Activated CD4-positive, alpha-beta T cell treated with anti-CD3 and anti-CD28 coated beads for 36 hours (primary cell): Measurements from ENCODE around the gene FITM1. TPM values are rescaled to one million over a fixed set of nuclear protein-coding genes. Genes with fewer than 3 reads are reported as not detected.
"Not testable (repeated sequence)": the region's sequence is repeated elsewhere in the genome, so short reads cannot be mapped to it uniquely, and the experiment has no call there.

ENCODE experiments used
- ATAC-seq: fragments of 200-7000 bp; cut with Tn5 transposase; one replicate; pipeline ENCODE4 v1.10.0; 2021; ENCODE audit warnings: mild to moderate bottlenecking, moderate library complexity
- CTCF ChIA-PET: fragments of 350-600 bp; sonication (Branson Sonifier 250); formaldehyde crosslinking; loops from one replicate; lab custom pipeline; 2021; ENCODE audit warnings: antibody characterized with exemption; lab: Charles Lee
- POLR2A ChIA-PET: fragments of 350-600 bp; sonication (Branson Sonifier 250); formaldehyde crosslinking; loops from one replicate; lab custom pipeline; 2021; ENCODE audit warnings: antibody characterized with exemption, inconsistent platforms; lab: Charles Lee
- DNase-seq: peaks from one replicate; pipeline ENCODE4 v3.0.0-alpha.2; 2020
- H3K27ac Mint-ChIP-seq: one replicate; pipeline ENCODE4 v1.8.0; 2021; ENCODE audit warnings: mixed read lengths
- H3K27me3 Mint-ChIP-seq: one replicate; pipeline ENCODE4 v1.8.0; 2021; ENCODE audit warnings: mixed read lengths
- H3K36me3 Mint-ChIP-seq: one replicate; pipeline ENCODE4 v1.8.0; 2021; ENCODE audit warnings: low read depth, mixed read lengths
- H3K4me1 Mint-ChIP-seq: one replicate; pipeline ENCODE4 v1.8.0; 2021; ENCODE audit warnings: mixed read lengths
- H3K4me3 Mint-ChIP-seq: one replicate; pipeline ENCODE4 v1.8.0; 2021; ENCODE audit warnings: mild to moderate bottlenecking, moderate library complexity, mixed read lengths
- H3K9me3 Mint-ChIP-seq: one replicate; pipeline ENCODE4 v1.8.0; 2021; ENCODE audit warnings: low read depth, mixed read lengths
- intact Hi-C, 2 experiments: fragments of 100-400 bp; cut with DNase I in 1 of 2; cut with micrococcal nuclease in 1 of 2; formaldehyde crosslinking; loops; one replicate each; pipeline versions ENCODE4 v1.14.2 to v1.15.1; 2022 to 2024; cut with DNase I, micrococcal nuclease
- total RNA-seq, 2 experiments: library from RNA; stranded (reverse); gene quantifications; one replicate each; pipeline ENCODE4 v1.2.3, GENCODE V29; 2021

FITM1 gene
- total RNA-seq, 2 experiments from 2014 or later, result 0.53 TPM; not detected in 1

DNA sequence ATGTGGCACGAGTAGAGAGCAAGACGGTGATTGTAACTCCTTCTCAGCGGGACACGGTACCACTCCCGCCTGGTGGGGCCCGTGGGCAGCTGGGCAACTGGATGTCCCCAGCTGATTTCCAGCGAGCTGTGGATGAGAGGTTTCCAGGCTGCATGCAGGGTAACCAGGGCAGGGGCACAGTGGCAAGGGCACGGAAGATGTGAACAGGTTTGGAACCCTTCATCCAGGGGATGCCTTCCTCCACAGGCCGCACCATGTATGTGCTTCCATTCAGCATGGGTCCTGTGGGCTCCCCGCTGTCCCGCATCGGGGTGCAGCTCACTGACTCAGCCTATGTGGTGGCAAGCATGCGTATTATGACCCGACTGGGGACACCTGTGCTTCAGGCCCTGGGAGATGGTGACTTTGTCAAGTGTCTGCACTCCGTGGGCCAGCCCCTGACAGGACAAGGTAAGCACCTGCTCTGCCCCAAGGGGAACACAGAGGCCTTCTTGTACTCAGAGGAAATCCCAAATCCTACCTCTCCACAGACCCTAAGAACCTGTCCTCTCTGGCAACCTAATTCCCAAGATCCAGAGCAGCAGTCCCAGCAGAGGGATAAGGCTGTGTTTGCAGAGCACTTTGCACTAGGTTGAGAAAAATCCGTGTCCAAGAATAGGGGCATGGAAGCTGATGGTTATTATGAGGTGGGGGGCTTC, 32.1 kb upstream of the FITM1 start:
- Mint-ChIP-seq H3K36me3 (peaks cover 59% of the 10 kb centered on the region), H3K4me1 (peaks cover 18% of the 10 kb centered on the region), H3K4me3 (no peak overlapping the region), H3K27me3 (no peaks in the 10 kb centered on the region), H3K9me3 (no peaks in the 10 kb centered on the region), H3K27ac (no peak overlapping the region)
- CTCF ChIA-PET, result interaction anchor here (12.4 kb wide), 1 partner anchor 9 kb away, joined by 189 read pairs; no protein-coding TSS in a partner anchor
- POLR2A ChIA-PET, result no interaction called here
- intact Hi-C loops, result no loop called here
- ATAC-seq, result no peak
- DNase-seq, result no peak

DNA sequence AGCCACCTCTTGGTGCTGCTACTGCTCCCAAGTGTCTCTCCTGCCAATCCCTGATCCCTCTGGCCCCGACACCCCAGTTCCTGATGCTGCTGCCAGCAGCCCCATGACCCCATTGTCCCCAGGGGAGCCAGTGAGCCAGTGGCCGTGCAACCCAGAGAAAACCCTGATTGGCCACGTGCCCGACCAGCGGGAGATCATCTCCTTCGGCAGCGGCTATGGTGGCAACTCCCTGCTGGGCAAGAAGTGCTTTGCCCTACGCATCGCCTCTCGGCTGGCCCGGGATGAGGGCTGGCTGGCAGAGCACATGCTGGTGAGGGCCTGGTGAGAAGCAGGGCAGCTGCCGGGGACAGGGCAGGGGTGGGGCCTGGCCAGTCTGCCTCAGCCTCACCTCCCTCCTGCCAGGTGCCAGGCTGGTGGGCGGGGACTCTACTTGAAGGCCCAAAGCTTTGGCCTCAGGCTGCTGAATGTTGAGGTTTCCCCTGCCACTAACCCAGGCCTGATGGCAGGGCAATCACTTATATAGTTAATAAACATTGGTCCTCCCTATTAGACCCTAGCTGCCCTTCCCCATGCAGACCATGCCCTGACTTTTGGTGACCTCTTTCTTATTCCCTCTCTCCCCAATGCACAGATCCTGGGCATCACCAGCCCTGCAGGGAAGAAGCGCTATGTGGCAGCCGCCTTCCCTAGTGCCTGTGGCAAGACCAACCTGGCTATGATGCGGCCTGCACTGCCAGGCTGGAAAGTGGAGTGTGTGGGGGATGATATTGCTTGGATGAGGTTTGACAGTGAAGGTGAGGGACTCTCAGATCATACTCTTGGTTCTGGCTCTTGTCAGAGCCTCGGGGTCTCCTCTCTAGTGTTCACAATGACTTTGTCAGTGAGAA, 31.3 kb upstream of the FITM1 start:
- CTCF ChIA-PET, result interaction anchor here (12.4 kb wide), 1 partner anchor 8 kb away, joined by 189 read pairs; no protein-coding TSS in a partner anchor
- Mint-ChIP-seq H3K27me3 (no peaks in the 10 kb centered on the region), H3K9me3 (no peaks in the 10 kb centered on the region), H3K36me3 (peaks cover 63% of the 10 kb centered on the region), H3K4me3 (no peak overlapping the region), H3K4me1 (peaks cover 14% of the 10 kb centered on the region), H3K27ac (no peak overlapping the region)
- POLR2A ChIA-PET, result no interaction called here
- DNase-seq, result no peak
- no peak for ATAC-seq
- intact Hi-C loops, result no loop called here

GRCh38 chr14:24100197-24100981, 30.1 kb upstream of the FITM1 start:
- CTCF ChIA-PET, result interaction anchor here (0.7 to 12.4 kb wide), 3 partner anchors 7 to 14 kb away, joined by 3 to 189 read pairs (median 4); no protein-coding TSS in a partner anchor
- intact Hi-C loops, result no loop called here
- Mint-ChIP-seq H3K4me1 (peaks cover 13% of the 10 kb centered on the region), H3K27ac (no peak overlapping the region), H3K27me3 (no peaks in the 10 kb centered on the region), H3K36me3 (peaks cover 63% of the 10 kb centered on the region), H3K4me3 (no peak overlapping the region), H3K9me3 (no peaks in the 10 kb centered on the region)
- POLR2A ChIA-PET, result no interaction called here
- DNase-seq, result no peak
- no peak for ATAC-seq

GRCh38 chr14:24100982-24101494, 29.4 kb upstream of the FITM1 start:
- intact Hi-C loops, result no loop called here
- POLR2A ChIA-PET, result no interaction called here
- H3K27ac Mint-ChIP-seq, result no peak overlapping the region
- H3K9me3 Mint-ChIP-seq, result no peaks in the 10 kb centered on the region
- peaks cover 10% of the 10 kb centered on the region for H3K4me1 Mint-ChIP-seq
- CTCF ChIA-PET, result interaction anchor here (0.7 to 1.0 kb wide), 2 partner anchors 8 to 14 kb away, joined by 3 to 4 read pairs; no protein-coding TSS in a partner anchor
- H3K36me3 Mint-ChIP-seq, result peaks cover 58% of the 10 kb centered on the region
- no peaks in the 10 kb centered on the region for H3K27me3 Mint-ChIP-seq
- no peak overlapping the region for H3K4me3 Mint-ChIP-seq
- DNase-seq, result no peak
- no peak for ATAC-seq

- H3K27ac Mint-ChIP-seq, result no peak overlapping the region
- intact Hi-C loops, result no loop called here
- peaks cover 50% of the 10 kb centered on the region for H3K36me3 Mint-ChIP-seq
- H3K4me3 Mint-ChIP-seq, result no peak overlapping the region
- ChIA-PET POLR2A (interaction anchor here (0.7 kb wide), 1 partner anchor 44 kb away, joined by 4 read pairs; no protein-coding TSS in a partner anchor), CTCF (interaction anchor here (0.8 to 1.1 kb wide), 2 partner anchors 10 to 16 kb away, joined by 3 read pairs; no protein-coding TSS in a partner anchor)
- ATAC-seq, result no peak
- no peaks in the 10 kb centered on the region for H3K9me3 Mint-ChIP-seq
- H3K4me1 Mint-ChIP-seq, result peaks cover 5% of the 10 kb centered on the region
- no peaks in the 10 kb centered on the region for H3K27me3 Mint-ChIP-seq
- no peak for DNase-seq
Observed at GRCh38 chr14:24102357-24103048, 28.0 kb upstream of the FITM1 start.

DNA sequence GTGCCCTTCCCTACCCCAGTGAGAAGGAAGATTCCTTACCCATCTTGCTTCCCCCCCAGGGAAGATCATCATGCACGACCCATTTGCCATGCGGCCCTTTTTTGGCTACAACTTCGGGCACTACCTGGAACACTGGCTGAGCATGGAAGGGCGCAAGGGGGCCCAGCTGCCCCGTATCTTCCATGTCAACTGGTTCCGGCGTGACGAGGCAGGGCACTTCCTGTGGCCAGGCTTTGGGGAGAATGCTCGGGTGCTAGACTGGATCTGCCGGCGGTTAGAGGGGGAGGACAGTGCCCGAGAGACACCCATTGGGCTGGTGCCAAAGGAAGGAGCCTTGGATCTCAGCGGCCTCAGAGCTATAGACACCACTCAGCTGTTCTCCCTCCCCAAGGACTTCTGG, 27.0 kb upstream of the FITM1 start:
- Mint-ChIP-seq H3K27ac (no peak overlapping the region), H3K4me1 (peaks cover 10% of the 10 kb centered on the region), H3K36me3 (peaks cover 45% of the 10 kb centered on the region), H3K27me3 (no peaks in the 10 kb centered on the region), H3K9me3 (no peaks in the 10 kb centered on the region), H3K4me3 (no peak overlapping the region)
- intact Hi-C loops, result no loop called here
- no peak for DNase-seq
- CTCF ChIA-PET, result interaction anchor here (1.2 to 7.8 kb wide), 2 partner anchors 9 to 39 kb away, joined by 3 to 189 read pairs; partner anchors contain the start of gene PCK2
- POLR2A ChIA-PET, result no interaction called here
- no peak for ATAC-seq

DNA sequence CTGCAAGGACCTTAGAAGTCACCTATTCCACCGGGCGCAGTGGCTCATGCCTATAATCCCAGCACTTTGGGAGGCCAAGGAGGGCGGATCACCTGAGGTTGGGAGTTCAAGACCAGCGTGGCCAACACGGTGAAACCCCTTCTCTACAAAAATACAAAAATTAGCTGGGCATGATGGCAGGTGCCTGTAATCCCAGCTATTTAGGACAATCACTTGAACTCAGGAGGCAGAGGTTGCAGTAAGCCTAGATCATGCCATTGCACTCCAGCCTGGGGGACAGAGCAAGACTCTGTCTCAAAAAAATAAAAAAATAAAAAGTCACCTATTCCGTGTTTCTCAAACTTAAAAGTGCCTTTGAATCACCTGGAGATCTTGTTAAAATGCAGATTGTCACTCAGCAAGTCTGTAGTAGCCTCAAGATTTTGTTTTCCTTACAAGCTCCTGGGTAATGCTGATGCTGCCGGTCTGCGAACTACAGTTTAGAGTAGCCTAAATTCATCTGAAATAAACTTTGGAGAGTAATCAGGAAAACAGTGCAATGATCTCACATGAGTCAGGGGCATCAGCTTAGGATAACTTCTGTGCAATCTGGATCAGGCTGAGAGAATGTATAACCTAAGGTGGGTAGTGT, 24.7 kb upstream of the FITM1 start:
- POLR2A ChIA-PET, result interaction anchor here (0.6 kb wide), 1 partner anchor 88 kb away, joined by 5 read pairs; no protein-coding TSS in a partner anchor
- intact Hi-C loops, result not testable (repeated sequence)
- peak overlapping the region; percentile 72 for H3K27ac Mint-ChIP-seq

GRCh38 chr14:24106672-24107271, 23.7 kb upstream of the FITM1 start:
- Mint-ChIP-seq H3K27me3 (no peaks in the 10 kb centered on the region), H3K27ac (no peak overlapping the region), H3K4me3 (no peak overlapping the region), H3K4me1 (peaks cover 22% of the 10 kb centered on the region), H3K36me3 (peaks cover 23% of the 10 kb centered on the region), H3K9me3 (no peaks in the 10 kb centered on the region)
- POLR2A ChIA-PET, result no interaction called here
- ATAC-seq, result no peak
- intact Hi-C loops, result no loop called here
- CTCF ChIA-PET, result interaction anchor here (0.6 to 7.8 kb wide), 13 partner anchors 10 to 480 kb away, joined by 3 to 189 read pairs (median 4); partner anchors contain the start of genes IRF9, PCK2 and PSME2
- DNase-seq, result no peak

More for the DNA sequence above, 24.7 kb upstream of the FITM1 start:
- Mint-ChIP-seq H3K4me1 (peaks cover 21% of the 10 kb centered on the region), H3K36me3 (peaks cover 31% of the 10 kb centered on the region)
- H3K9me3 Mint-ChIP-seq, ATAC-seq, H3K27me3 Mint-ChIP-seq, H3K4me3 Mint-ChIP-seq, DNase-seq: not testable (repeated sequence)
- CTCF ChIA-PET, result interaction anchor here (0.6 to 7.8 kb wide), 6 partner anchors 11 to 331 kb away, joined by 3 to 189 read pairs (median 5); partner anchors contain the start of gene PCK2

DNA sequence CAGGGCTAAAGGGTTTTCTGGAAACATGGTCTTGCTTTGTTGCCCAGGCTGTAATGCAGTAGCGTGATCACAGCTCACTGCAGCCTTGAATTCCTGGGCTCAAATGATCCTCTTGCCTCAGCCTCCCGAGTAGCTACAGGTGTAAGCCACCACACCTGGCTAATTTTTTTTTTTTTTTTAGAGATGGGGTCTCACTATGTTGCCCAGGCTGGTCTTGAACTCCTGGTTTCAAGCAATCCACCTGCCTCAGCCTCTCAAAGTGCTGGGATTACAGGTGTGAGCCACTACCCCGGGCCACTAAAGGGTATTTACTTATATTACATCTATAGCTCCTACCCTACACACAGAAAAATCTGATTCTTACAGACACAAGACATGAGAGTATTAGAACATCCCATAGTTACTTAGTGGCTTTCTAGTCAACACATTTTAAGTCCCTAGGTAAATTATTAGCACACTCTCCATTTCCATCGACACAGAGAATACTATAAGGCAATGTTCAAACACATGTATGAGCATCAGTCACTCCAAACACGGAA, 22.1 kb upstream of the FITM1 start:
- peak overlapping the region; percentile 7 for H3K4me3 Mint-ChIP-seq
- no peaks in the 10 kb centered on the region for H3K27me3 Mint-ChIP-seq

More for the DNA sequence above, 22.1 kb upstream of the FITM1 start:
- Mint-ChIP-seq H3K9me3 (no peaks in the 10 kb centered on the region), H3K4me1 (peaks cover 24% of the 10 kb centered on the region), H3K36me3 (peaks cover 9% of the 10 kb centered on the region), H3K27ac (peak overlapping the region; percentile 94)
- intact Hi-C loops, result loop anchor here (1.0 to 2.0 kb wide), 3 partner anchors 13 to 50 kb away; no protein-coding TSS in a partner anchor
- POLR2A ChIA-PET, result interaction anchor here (0.6 to 1.4 kb wide), 6 partner anchors 13 to 104 kb away, joined by 4 to 8 read pairs (median 5); partner anchors contain the start of genes CHMP4A, PCK2 and PSME1
- ATAC-seq, result no peak
- DNase-seq, result no peak
- CTCF ChIA-PET, result interaction anchor here (0.6 to 7.8 kb wide), 47 partner anchors 8 to 550 kb away, joined by 3 to 189 read pairs (median 5); partner anchors contain the start of genes CARMIL3, CIDEB, CPNE6 and EMC9
